NCI-H524 (cell line): Measurements from ENCODE around the gene HACL1.
A peak's percentile ranks its signal among the peaks of the same experiment; 100 is the strongest.
"Not testable (repeated sequence)": the region's sequence is repeated elsewhere in the genome, so short reads cannot be mapped to it uniquely, and the experiment has no call there.

Experiments
- DNase-seq, 2 experiments: peaks; one replicate each; lab custom pipeline; 2025; lab: John Stamatoyannopoulos, UW

HACL1 gene

DNA sequence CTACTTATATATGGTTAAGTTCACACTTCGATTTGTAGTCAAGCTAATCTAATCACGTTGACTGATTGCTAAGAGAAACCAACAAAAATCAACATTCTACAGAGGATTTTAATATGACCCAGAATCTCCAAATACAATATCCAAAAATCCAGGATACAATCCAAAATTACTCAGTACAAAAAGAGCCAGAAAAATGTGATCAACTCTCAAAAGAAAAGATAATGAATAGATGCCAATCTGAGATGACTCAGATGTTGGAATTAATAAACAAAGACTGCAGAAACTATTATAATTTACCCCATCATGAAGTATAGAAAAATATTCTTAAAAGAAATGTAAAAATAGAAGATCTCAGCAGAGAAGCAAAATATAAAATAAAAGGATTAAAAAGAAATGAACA, 22.3 kb downstream of the HACL1 start:
- DNase-seq, result no peak

DNA sequence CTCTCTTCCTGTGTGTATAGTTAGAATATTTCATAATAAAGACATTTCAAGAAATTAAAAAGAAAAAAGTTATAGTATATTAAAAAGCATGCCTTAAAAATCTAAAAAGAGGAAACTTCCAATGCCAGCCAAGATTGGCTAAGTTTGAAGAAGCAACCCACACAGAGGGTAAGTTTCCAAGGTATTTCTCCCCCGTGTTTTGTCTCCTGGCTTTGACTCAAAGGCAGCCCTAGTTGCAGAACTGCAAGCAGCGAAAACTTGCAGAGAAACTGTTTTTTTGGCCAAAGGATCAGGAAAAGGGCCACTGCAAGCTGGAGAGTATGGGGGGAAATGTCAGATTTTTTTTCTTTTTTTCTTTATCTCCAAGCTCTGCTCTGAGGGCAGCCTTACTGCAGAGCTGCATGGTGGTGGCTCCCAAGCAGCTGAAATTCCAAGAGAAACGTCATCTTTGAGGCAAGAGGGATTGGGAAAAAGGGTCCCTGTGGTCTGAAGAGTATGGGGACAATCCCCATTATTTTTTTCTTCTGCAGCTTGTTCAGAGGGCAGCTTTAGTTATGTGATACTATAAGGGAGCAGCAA, 23.0 kb downstream of the HACL1 start:
- no peak for DNase-seq

DNA sequence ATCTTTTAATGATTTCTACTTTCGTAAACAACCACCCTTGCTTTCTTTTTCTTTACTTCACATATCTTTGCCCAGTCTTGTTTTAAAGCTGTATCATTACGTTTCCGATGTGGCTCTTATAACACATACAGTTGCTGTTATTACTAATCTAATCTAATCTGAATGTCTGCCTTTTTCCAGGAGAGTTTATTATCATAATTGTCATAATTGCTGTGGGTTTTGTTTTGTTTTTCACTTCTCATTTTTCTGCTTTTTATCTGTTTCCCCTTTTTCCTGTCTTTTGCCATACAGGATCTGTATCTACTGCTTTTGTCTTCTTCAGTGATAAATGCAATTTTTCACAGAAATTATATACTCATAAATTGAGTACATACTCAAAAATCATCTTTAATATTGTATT, 24.9 kb downstream of the HACL1 start:
- no peak for DNase-seq

DNA sequence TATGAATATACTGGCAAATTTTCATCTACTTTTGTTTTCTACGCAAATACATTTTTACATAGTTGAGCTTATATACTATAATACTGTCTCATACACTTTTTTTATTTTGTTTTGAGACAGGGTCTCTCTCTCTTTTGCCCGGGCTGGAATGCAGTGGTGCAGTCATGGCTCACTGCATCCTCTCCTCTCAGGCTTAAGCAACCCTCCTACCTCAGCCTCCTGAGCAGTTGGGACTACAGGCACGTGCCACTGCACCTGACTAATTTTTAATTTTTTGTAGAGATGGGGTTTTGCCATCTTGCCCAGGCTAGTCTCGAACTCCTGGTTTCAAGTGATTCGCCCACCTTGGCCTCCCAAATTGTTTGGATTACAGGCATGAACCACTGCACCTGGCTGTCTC, 25.9 kb downstream of the HACL1 start:
- DNase-seq, result no peak

DNA sequence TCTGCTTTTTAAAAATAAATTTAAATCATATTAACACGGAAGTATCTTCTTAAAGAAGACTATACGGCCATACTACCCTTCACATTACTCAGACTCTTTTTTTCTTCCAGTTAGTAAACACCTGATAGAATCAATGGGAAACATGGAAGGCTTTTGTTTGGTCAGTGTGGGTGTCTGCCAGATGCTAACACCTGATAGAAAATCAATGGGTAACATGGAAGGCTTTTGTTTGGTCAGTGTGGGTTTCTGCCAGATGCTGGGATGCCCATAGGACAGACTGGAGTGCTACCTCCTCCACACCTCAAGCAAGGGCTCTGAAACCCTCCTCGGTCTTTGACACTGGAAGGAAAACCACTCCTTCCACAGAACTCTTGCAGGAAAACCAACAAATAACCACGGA, 29.2 kb downstream of the HACL1 start:
- no peak for DNase-seq

DNA sequence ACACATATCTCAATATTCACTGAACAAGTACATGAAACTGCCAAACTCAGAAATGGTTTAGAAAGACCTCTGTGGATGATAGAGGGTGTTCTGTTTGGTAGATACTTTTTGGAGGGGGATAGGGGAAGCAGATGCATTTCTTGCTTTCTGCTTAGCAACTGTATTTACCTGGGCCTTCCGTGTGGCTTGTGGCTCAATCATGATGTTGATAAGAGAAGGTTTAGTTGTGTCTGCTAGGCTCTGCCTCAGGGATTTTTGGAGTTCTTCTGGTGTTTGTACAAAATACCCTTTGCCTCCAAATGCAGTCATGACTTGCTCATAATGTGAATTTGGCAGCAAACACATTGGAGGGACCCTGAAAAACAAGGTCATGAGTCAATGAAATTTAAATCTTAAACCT, 38.2 kb downstream of the HACL1 start:
- no peak for DNase-seq

DNA sequence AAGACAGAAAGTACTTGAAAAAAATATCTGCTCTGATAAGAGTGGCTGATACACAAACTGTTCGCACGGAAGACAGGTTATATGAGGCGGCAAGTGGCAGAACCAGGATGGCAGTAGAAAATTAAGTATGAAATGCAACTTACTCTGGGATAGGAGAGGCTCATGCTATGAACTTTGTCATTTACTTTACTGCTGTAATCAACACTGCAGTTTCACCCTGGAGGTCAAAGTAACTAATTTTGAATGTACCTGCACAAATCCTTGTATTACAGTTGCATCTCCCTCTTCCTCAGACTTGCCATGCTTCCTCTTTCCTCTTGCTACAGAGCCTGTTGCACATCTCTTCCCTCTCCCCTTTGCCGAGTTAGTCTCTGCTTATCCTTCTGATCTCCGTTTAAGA, 38.8 kb downstream of the HACL1 start:
- DNase-seq, result no peak

DNA sequence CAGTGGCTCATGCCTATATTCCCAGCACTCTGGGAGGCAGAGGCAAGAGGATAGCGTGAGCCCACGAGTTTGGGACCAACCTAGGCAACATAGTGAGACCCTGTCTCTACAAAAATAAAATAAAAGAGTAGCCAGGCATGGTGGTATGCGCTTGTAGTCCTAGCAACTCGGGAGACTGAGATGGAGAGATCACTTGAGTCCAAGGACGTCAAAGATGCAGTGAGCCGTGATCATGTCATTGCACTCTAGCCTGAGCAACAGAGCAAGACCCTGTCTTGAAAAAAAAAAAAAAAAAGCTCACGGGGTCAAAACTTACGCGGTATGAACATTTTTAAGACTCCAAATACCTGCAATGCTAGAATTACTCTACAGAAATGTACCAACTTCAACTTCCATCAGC, 42.8 kb downstream of the HACL1 start:
- no peak for DNase-seq

DNA sequence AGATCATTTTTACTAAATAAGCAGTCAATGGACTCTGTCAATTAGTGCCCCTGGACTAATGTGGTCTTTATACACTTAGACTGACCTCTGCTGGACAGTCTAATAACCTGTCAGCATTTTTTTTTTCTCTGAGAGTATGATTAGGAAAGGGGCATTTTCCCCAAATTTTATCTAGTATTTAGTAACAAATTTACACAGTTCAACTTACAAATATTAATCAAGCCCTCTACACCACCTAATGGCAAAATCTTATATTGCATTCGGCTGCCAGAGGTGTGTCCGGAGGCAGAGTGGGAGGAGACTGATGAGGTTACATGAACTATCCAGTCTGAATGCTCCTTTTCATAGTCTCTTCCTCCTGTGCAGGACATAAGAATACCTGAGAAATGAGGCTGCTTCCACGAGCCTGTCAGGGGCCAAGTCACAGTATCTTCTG, 43.8 kb downstream of the HACL1 start:
- DNase-seq, result peak; percentile 52 to 79

DNA sequence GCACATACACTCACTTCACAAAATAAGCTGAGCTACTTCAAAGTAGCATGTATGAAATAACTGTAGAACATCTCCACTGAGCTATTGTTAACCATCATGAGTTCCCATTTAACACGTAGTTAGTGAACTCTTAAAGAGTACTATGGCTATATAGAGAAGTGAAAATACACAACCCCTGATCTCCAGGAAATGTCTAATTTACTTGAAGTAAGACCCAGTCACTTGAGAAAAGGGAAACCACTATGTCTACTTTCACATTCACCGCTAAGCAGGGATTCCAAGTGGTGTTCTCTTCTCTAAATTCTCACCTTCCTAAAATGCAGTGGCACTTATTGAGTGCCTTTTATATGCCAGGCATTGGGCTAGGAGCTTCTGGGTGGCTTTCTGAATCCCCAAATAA, 44.9 kb downstream of the HACL1 start:
- DNase-seq, result no peak

DNA sequence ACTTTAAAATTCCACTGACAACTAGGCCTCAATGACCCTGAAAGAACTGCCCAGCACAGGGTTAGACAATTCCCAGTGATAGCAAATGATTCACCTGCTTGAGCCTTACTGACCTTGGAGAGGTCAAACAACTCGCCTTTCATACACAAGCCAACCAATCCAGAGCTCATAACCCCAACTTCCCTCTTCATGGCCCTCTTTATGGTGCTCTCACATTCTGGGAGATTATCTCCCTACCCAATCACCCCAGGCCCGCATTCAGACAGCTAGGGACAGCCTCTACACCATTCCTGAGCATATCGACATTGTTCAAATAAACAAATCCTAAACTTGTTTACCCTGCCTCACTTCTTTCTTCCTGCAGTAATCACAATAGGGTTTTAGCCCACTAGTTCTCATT, 47.6 kb downstream of the HACL1 start:
- DNase-seq, result no peak

DNA sequence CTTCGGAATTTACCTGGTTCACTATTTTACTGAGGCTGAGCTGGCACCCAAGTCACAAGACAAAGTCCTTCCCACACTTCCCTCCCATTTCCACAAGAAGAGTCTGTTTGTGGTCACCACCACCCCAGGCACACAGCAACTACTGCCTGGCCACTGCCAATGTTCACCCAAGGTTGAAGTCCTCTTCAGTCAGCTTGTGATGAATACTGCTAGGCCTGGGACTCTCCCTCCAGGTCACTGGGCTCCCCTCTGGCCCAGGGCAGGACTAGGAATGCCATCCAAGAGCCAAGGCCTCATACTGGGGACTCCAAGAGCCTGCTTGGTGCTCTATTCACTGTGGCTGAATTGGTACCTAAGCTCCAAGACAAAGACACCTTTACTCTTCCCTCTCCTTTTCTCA, 49.5 kb downstream of the HACL1 start:
- no peak for DNase-seq

DNA sequence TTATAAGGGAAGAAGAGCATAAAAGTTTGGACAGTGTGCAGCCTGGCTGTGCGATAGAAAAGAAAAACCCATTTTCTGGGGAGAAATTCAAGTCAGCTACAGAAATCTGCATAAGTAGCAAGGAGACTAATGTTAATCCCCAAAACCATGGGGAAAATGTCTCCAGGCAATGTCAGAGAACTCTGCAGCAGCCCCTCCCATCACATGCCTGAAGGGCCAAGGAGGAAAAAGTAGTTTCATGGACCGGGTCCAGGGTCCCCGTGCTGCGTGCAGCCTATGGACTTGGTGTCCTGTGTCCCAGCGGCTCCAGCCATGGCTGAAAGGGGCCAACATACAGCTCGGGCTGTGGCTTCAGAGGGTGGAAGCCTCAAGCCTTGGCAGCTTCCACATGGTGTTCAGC, 51.5 kb downstream of the HACL1 start:
- DNase-seq, result no peak

DNA sequence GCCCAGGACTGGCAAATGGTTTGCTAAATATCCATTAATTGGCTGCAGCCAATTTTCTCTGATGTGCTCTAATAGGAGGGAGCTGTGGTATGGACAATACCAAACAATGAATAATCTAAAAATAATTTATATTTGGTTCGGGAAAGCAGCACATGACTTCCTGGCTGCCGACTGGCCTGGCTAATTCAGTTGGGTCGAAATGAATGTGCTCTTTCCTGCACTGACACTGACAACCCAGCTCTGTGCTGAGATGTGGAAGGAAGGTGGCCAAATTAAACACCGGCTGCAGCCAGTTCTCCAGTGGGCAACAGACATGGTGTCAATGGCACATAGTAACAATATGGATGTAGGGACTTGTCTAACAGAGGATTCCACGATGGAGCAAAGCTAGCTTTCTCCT, 58.8 kb downstream of the HACL1 start:
- no peak for DNase-seq

DNA sequence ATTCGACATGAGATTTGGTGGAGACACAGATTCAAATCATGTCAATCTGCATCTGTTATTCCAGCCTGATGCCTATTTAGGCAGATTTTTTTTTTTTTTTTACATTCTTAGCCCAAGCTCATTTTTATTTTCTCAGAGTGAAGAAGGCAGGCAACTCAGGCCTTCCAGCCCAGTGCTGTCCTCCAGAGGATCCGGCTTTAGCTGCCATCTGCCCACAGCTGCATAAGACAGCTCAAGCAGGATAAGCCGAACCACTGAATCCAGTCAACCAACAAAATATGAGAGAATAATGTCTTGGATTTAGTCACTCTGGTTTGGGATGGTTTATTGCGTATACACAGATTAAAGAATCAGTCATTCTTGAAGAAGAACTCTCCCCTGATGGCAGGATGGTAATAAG, 60.0 kb downstream of the HACL1 start:
- DNase-seq, result peak; percentile 56 to 97

DNA sequence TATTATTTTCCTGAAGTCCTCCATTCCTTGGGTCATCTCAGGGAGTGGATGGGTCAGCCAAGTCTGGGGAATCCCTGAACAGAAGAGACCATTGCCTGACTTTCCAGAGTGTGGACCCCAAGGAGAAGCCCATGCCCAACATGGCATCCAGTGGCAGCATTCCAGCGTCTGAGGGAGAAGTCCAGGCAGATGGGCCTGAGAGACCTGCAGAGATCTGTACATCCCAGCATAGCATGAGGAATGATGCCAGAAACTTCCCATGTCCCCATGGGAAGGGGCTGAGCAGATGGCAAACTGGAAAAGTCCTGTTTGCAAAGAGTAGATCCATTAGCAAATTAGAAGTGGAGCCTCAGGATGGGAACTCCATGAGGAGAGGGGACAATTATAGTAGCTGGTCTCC, 62.3 kb downstream of the HACL1 start:
- peak in 1 of 2 experiments; percentile 42 for DNase-seq

DNA sequence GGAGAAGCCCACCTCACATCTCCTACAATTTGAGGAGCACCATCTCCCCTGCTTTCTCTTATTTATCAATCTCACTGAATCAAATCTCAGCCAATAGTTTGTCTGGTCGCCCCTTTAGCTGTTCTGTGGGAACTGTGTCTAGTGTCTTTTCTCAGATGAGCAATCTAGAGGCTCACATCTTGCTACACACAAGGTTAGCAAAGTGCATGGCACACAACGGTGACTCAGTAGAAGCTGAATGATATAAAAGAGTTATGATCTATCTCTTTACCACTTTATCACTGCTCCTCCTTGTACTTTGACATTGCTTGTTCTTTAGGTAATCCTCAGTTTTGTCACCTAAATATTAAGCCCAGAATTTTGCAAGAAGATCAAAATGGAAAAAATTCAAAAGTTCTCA, 63.0 kb downstream of the HACL1 start:
- no peak for DNase-seq

DNA sequence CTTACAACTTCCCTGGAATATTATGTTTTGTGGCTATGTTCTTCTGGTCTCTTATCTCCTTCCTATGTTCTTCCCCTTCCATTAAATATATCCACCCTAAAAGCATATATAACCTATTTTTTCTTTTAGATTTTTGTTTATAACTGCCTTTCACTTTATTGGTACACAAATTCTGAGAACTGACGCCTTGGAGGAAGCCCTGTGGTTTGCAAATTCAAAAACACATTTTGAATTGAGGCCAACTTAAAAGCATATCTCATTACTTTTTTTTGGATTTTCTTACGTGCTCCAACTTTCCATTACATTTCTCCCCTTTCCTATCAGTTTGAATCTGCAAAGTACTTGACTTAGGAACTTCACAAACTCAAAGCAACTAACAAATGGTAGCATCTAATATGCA, 64.5 kb downstream of the HACL1 start:
- no peak for DNase-seq

DNA sequence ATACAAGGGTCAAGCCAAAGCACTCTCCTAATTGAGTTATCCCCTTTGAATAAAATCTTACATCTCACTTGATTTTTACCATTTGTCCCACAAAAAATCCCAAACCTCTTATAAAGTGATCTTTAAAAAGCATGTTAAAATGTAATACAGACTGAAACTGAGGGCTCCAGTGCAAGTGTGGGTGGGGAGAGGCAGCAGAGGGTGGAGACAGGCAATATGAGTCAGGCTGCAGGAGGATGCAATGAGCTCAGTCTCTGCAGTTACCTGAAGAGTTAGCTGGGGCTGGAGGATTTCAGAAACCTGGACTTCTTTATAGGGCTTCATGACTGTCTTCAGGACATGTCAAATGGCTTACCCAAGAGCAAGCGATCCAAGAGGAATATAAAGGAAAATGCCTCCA, 65.6 kb downstream of the HACL1 start:
- DNase-seq, result no peak

DNA sequence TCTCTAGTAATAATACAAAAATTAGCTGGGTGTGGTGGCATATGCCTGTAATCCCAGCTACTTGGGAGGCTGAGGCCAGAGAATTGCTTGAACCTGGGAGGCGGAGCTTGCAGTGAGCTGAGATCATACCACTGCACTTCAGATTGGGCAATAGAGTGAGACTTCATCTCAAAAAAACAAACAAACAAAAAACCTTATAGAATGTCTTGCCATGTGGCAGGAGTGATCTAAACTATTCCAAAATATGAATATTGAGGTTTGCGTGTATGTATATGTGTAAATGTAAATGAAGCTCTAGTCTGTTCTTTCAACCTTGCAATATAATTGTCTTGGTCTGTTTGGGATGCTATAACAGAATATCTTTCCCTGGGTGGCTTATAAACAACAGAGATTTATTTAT, 68.8 kb downstream of the HACL1 start:
- DNase-seq, result not testable (repeated sequence)

DNA sequence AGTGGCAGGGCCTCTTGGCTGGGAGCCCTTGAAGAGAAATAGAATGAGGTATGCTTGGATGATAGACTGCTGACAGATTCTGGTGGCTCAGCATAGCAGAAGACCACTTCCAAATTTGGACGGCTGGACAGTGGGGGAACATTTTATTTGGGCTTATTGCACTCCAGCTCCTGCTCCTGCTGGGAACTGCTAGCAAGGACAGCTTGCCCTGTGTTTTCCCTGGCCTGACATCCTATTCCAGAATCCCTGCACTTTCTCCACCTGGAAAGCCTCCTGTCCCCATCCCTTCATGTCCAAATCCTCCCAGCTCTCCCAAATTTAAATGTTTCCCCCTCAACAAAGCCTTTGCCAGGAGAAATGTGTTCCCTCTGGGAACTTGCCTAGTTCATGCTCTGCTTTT, 70.0 kb downstream of the HACL1 start:
- DNase-seq, result no peak

DNA sequence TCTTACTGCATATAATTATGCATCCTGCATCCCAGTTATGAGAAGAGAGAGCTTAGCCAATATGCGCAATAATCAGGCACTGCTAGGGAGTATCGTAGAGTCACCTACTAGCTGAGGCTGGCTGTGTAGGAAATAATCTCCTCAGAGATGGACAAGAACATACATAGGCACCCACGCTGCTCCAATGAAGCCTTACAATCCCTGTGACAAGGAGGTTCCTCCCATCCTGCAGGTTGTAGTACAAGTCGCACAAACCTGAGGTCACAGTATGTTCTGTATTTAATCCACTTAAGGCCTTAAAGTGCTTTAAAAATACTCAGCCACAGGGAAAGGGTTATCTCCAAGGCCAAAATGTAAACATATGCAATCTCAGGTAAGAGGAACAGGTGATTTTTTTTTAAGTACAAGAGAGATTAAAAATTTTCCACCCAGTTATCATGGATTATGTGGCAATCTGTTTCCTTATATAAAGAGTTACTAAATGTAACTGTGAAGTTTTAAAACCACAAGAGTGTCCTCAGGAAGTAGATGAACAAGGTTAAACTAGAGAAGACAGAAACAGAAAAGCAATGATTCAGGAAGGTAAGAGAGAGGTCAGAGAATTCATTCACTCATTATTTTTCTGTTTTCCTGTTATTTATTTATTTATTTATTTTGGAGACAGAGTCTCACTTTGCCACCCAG, 72.4 kb downstream of the HACL1 start:
- peak in 1 of 2 experiments; percentile 59 for DNase-seq

DNA sequence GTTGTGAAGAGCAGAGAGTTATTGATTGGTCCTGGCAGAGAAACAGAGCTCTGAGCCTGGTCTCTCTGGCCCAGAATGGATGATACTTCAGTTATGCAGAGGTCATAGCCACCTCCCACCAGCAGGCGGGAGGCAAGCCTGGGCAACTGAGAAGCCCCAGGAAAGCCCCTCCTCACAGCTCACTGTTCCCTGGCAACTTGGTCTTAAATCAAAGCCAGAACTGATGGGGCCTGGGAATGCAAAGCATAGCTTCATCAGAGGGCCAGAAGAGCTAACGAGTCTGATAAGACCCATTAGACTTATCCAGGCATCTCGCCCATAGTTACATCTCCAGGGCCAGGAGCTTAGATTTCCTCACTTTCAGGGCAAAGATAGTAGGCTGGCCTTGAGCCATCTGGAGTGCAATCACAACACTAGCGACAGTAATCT, 74.3 kb downstream of the HACL1 start:
- peak in 1 of 2 experiments; percentile 44 for DNase-seq

DNA sequence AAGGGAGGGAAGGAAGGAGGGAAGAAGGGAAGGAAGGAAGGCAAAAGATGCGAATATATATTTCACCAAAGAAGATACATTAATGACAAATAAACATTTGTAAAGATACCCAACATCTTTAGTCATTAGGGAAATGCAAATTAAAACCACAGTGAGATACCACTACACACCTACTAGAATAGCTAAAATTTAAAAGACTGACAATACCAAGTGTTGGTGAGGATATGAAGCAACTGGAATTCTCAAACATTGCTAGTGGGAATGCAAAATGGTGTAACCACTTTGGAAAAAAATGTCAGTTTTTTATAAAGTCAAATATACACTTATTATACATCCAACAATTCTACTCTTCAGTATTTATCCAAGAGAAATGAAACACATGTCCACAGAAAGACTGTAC, 75.6 kb downstream of the HACL1 start:
- DNase-seq, result no peak
